HUES6 (cell line): ENCODE results near the gene LCAT.

Source experiments
- H3K27ac ChIP-seq: 2 replicates; pipeline ENCODE4 v1.7.0; 2013; ENCODE audit warnings: low read depth, mild to moderate bottlenecking, low read length, inconsistent platforms
- H3K27me3 ChIP-seq: 2 replicates; pipeline ENCODE4 v1.6.1; 2013; ENCODE audit warnings: low read length; ENCODE audit not compliant: control insufficient read depth, insufficient read depth
- H3K36me3 ChIP-seq: 2 replicates; pipeline ENCODE4 v1.6.1; 2013; ENCODE audit warnings: low read length; ENCODE audit not compliant: control insufficient read depth, insufficient read depth
- H3K4me1 ChIP-seq: 2 replicates; pipeline ENCODE4 v1.6.1; 2013; ENCODE audit warnings: low read length; ENCODE audit not compliant: control insufficient read depth, insufficient read depth
- H3K4me3 ChIP-seq: 2 replicates; pipeline ENCODE4 v1.5.1; 2013; ENCODE audit warnings: low read depth, low read length
- H3K9ac ChIP-seq: one replicate; pipeline ENCODE4 v1.6.1; 2013; ENCODE audit warnings: mild to moderate bottlenecking, low read length
- H3K9me3 ChIP-seq: 2 replicates; pipeline ENCODE4 v1.6.1; 2013; ENCODE audit warnings: low read depth, low read length; ENCODE audit not compliant: control insufficient read depth, insufficient read depth

The LCAT gene

GRCh38 chr16:67967958-67968399 is 24.1 kb upstream of the LCAT start:
- Histone ChIP-seq H3K36me3 (peaks cover 12% of the 10 kb centered on the region), H3K4me3 (peak overlapping the region; percentile 76), H3K9me3 (no peaks in the 10 kb centered on the region), H3K27me3 (no peaks in the 10 kb centered on the region), H3K9ac (peak overlapping the region; percentile 93), H3K4me1 (peaks cover 44% of the 10 kb centered on the region), H3K27ac (peak overlapping the region; percentile 91; the same call in 1 of the 2 replicates)

- Histone ChIP-seq H3K4me3 (peak overlapping the region; percentile 76), H3K27me3 (no peaks in the 10 kb centered on the region), H3K36me3 (peaks cover 18% of the 10 kb centered on the region), H3K4me1 (peaks cover 44% of the 10 kb centered on the region), H3K27ac (peak overlapping the region; percentile 91; the same call in 1 of the 2 replicates), H3K9me3 (no peaks in the 10 kb centered on the region), H3K9ac (peak overlapping the region; percentile 93)
These were observed 23.4 kb upstream of the LCAT start for GRCh38 chr16:67967183-67967957.

- Histone ChIP-seq H3K27me3 (no peaks in the 10 kb centered on the region), H3K4me1 (peaks cover 44% of the 10 kb centered on the region), H3K9ac (peak overlapping the region; percentile 93), H3K36me3 (peaks cover 26% of the 10 kb centered on the region), H3K27ac (peak overlapping the region; percentile 60), H3K4me3 (peak overlapping the region; percentile 76), H3K9me3 (no peaks in the 10 kb centered on the region)
These were observed 22.7 kb upstream of the LCAT start for GRCh38 chr16:67966549-67967182.

- peak overlapping the region; percentile 76 for H3K4me3 ChIP-seq
These were observed 22.0 kb upstream of the LCAT start for GRCh38 chr16:67965668-67966548.

GRCh38 chr16:67964477-67965131 is 20.7 kb upstream of the LCAT start:
- Histone ChIP-seq H3K9me3 (no peaks in the 10 kb centered on the region), H3K9ac (no peak overlapping the region), H3K4me3 (peak overlapping the region; percentile 47; the same call in 1 of the 2 replicates), H3K4me1 (peaks cover 44% of the 10 kb centered on the region), H3K27ac (0 out of 2 replicates have a peak overlapping the region, but pooled peaks have one; percentile 18), H3K27me3 (no peaks in the 10 kb centered on the region), H3K36me3 (peaks cover 46% of the 10 kb centered on the region)

More at GRCh38 chr16:67965668-67966548, 22.0 kb upstream of the LCAT start:
- peak overlapping the region; percentile 60 for H3K27ac ChIP-seq
- peaks cover 44% of the 10 kb centered on the region for H3K4me1 ChIP-seq
- H3K27me3 ChIP-seq, result no peaks in the 10 kb centered on the region
- H3K9ac ChIP-seq, result peak overlapping the region; percentile 74
- no peaks in the 10 kb centered on the region for H3K9me3 ChIP-seq
- H3K36me3 ChIP-seq, result peaks cover 33% of the 10 kb centered on the region

GRCh38 chr16:67963662-67964321 is 19.9 kb upstream of the LCAT start:
- H3K27me3 ChIP-seq, result no peaks in the 10 kb centered on the region
- no peaks in the 10 kb centered on the region for H3K9me3 ChIP-seq
- peaks cover 54% of the 10 kb centered on the region for H3K36me3 ChIP-seq
- peaks cover 40% of the 10 kb centered on the region for H3K4me1 ChIP-seq
- H3K27ac ChIP-seq, result 0 out of 2 replicates have a peak overlapping the region, but pooled peaks have one; percentile 18
- H3K9ac ChIP-seq, result peak overlapping the region; percentile 25
- peak overlapping the region; percentile 47 for H3K4me3 ChIP-seq

GRCh38 chr16:67963292-67963661 is 19.4 kb upstream of the LCAT start:
- Histone ChIP-seq H3K4me1 (peaks cover 40% of the 10 kb centered on the region), H3K4me3 (peak overlapping the region; percentile 47), H3K9me3 (no peaks in the 10 kb centered on the region), H3K36me3 (peaks cover 59% of the 10 kb centered on the region), H3K27me3 (no peaks in the 10 kb centered on the region), H3K9ac (no peak overlapping the region), H3K27ac (no peak overlapping the region)

GRCh38 chr16:67962135-67962534 is 18.2 kb upstream of the LCAT start:
- Histone ChIP-seq H3K9me3 (no peaks in the 10 kb centered on the region), H3K36me3 (peaks cover 70% of the 10 kb centered on the region)

GRCh38 chr16:67961551-67961957 is 17.6 kb upstream of the LCAT start:
- Histone ChIP-seq H3K4me3 (no peak overlapping the region), H3K27ac (no peak overlapping the region), H3K4me1 (peaks cover 32% of the 10 kb centered on the region), H3K27me3 (no peaks in the 10 kb centered on the region), H3K36me3 (peaks cover 71% of the 10 kb centered on the region), H3K9ac (no peak overlapping the region), H3K9me3 (no peaks in the 10 kb centered on the region)

More at GRCh38 chr16:67962135-67962534, 18.2 kb upstream of the LCAT start:
- peaks cover 37% of the 10 kb centered on the region for H3K4me1 ChIP-seq
- H3K27ac ChIP-seq, result no peak overlapping the region
- H3K9ac ChIP-seq, result no peak overlapping the region
- H3K4me3 ChIP-seq, result no peak overlapping the region
- no peaks in the 10 kb centered on the region for H3K27me3 ChIP-seq
